SU-DHL-6 (cell line): ENCODE data around the gene SPTBN1.

Experiments used
- H2AFZ ChIP-seq: fragments of 200-600 bp; sonication (generic); 2 replicates; pipeline ENCODE4 v1.6.1; 2014; ENCODE audit warnings: low read depth, mild to moderate bottlenecking, moderate library complexity, mixed read lengths, antibody characterized with exemption, low read length; ENCODE audit not compliant: severe bottlenecking
- H3F3A ChIP-seq: fragments of 200-600 bp; shearing (Covaris generic); 2 replicates; pipeline ENCODE4 v1.6.0; 2016; ENCODE audit warnings: antibody characterized with exemption, mild to moderate bottlenecking; ENCODE audit not compliant: insufficient read depth
- H3K27ac ChIP-seq: fragments of 200-600 bp; sonication (generic); 2 replicates; pipeline ENCODE4 v1.5.1; 2016; ENCODE audit warnings: low read depth, mild to moderate bottlenecking, low read length, moderate library complexity, mixed read lengths
- H3K27me3 ChIP-seq: fragments of 200-600 bp; sonication (generic), shearing (Covaris generic); 2 replicates; pipeline ENCODE4 v1.6.0; 2014; ENCODE audit warnings: mild to moderate bottlenecking, low read length
- H3K36me3 ChIP-seq: fragments of 200-600 bp; sonication (generic); 2 replicates; pipeline ENCODE4 v1.6.1; 2014; ENCODE audit warnings: mild to moderate bottlenecking, low read length, mixed read lengths
- H3K4me2 ChIP-seq: fragments of 300-600, 200-600 bp; shearing (Covaris generic), sonication (generic); 2 replicates; pipeline ENCODE4 v1.6.0; 2014; ENCODE audit warnings: low read length, low read depth, mild to moderate bottlenecking; ENCODE audit not compliant: poor library complexity, severe bottlenecking
- H3K4me3 ChIP-seq: fragments of 200-600 bp; sonication (generic); 2 replicates; pipeline ENCODE4 v1.5.1; 2014; ENCODE audit warnings: antibody characterized with exemption, low read length, mild to moderate bottlenecking, mixed read lengths; ENCODE audit not compliant: insufficient read depth, poor library complexity, severe bottlenecking
- H3K79me2 ChIP-seq: fragments of 200-600 bp; sonication (generic); 2 replicates; pipeline ENCODE4 v1.6.1; 2014; ENCODE audit warnings: mild to moderate bottlenecking, low read length, moderate library complexity; ENCODE audit not compliant: insufficient read depth
- H3K9ac ChIP-seq: fragments of 200-600 bp; sonication (generic); 2 replicates; pipeline ENCODE4 v1.7.0; 2014; ENCODE audit warnings: mild to moderate bottlenecking, low read length
- H3K9me2 ChIP-seq: fragments of 200-600 bp; sonication (generic); replicated peaks from 2 replicates; pipeline ENCODE4 v1.6.1; 2014; ENCODE audit warnings: low read length; ENCODE audit not compliant: insufficient read depth
- H3K9me3 ChIP-seq: fragments of 200-600 bp; sonication (generic); 2 replicates; pipeline ENCODE4 v1.6.1; 2014; ENCODE audit warnings: low read length, mixed read lengths; ENCODE audit not compliant: insufficient read depth
- H4K20me1 ChIP-seq: fragments of 200-600 bp; sonication (generic); 2 replicates; pipeline ENCODE4 v1.6.1; 2014; ENCODE audit warnings: low read depth, mild to moderate bottlenecking, antibody characterized with exemption, low read length, moderate library complexity, mixed read lengths
- EZH2phosphoT487 ChIP-seq: fragments of 200-600 bp; sonication (generic), shearing (Covaris generic); conservative IDR thresholded peaks from 2 replicates; pipeline ENCODE4 v1.6.1; 2018; ENCODE audit warnings: mild to moderate bottlenecking, antibody characterized with exemption, low read length, moderate library complexity, mixed read lengths
- TF ChIP-seq, protein P1 (sequence below): fragments of 200-600 bp; sonication (generic); IDR thresholded peaks from one replicate; pipeline ENCODE4 v1.5.1; 2017; ENCODE audit warnings: antibody characterized with exemption, mild to moderate bottlenecking, low read length, moderate library complexity; ENCODE audit not compliant: insufficient read depth, poor library complexity, severe bottlenecking

The SPTBN1 gene

DNA sequence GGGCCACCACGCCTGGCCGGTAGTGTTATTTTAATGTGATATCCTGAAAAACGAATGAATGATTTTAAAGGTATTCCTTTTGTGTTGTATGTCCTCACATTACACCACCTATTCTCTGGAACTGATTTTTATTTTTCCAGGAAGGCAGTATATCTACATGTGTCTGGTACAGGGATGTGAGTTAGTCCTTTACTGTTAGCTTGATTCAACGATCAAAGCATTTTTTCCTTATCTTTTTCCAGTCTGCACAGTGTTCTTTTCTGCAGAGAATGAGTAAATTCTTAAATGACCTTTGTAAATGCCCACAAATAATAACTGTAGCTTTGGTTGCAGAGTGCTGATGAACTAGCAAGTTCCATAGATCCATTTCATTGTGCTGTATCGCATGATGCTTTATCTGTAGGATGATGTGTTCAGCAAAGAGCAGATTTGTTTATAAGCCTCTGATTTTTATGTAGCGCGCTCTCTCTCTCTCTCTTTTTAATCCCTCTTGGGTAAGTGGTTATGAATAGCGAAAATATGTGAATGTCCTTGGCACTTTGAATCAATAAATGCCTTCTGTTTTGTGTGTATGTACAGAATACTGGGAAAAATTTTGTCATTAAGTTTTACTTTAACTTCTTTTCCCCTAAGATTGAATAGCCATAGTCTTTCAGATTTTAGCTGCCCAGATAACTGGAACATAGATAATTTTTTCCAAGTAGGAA lies 184.9 kb downstream of the SPTBN1 start:
- Histone ChIP-seq H3K27me3 (no peaks in the 10 kb centered on the region), H3K4me2 (no peak overlapping the region), H3K9me3 (no peaks in the 10 kb centered on the region), H3K27ac (no peak overlapping the region), H4K20me1 (no peaks in the 10 kb centered on the region), H3F3A (no peaks in the 10 kb centered on the region), H3K36me3 (no peaks in the 10 kb centered on the region), H3K9me2 (no peaks in the 10 kb centered on the region), H2AFZ (no peak overlapping the region), H3K79me2 (no peaks in the 10 kb centered on the region), H3K4me3 (no peak overlapping the region), H3K9ac (no peak overlapping the region)
- TF ChIP-seq EZH2phosphoT487: no peak
- TF ChIP-seq, protein P1, sequence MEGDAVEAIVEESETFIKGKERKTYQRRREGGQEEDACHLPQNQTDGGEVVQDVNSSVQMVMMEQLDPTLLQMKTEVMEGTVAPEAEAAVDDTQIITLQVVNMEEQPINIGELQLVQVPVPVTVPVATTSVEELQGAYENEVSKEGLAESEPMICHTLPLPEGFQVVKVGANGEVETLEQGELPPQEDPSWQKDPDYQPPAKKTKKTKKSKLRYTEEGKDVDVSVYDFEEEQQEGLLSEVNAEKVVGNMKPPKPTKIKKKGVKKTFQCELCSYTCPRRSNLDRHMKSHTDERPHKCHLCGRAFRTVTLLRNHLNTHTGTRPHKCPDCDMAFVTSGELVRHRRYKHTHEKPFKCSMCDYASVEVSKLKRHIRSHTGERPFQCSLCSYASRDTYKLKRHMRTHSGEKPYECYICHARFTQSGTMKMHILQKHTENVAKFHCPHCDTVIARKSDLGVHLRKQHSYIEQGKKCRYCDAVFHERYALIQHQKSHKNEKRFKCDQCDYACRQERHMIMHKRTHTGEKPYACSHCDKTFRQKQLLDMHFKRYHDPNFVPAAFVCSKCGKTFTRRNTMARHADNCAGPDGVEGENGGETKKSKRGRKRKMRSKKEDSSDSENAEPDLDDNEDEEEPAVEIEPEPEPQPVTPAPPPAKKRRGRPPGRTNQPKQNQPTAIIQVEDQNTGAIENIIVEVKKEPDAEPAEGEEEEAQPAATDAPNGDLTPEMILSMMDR: no peak

DNA sequence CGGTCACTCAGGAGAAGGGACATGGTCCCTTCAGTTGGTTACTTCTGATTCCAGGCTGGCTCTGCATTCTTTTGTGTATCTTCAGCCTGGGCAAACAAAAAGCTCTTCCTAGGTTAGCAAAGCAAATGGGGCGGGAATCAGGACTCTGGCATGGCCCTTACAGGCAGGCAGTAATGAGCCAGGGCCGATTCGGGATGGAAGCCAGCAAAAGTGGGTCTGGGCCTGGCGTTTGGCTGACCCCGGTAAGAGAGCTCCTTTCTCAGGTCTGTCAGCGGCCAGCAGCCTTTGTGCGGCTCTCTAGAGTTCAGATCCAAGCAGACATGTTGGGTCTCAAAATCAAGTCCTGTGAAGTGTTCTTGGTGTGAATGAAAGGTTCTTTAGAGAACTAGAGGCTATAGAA lies 185.9 kb downstream of the SPTBN1 start:
- Histone ChIP-seq H3K36me3 (no peaks in the 10 kb centered on the region), H4K20me1 (no peaks in the 10 kb centered on the region), H3K9ac (no peak overlapping the region), H3F3A (no peaks in the 10 kb centered on the region), H3K79me2 (no peaks in the 10 kb centered on the region), H3K4me3 (no peak overlapping the region), H3K9me2 (no peaks in the 10 kb centered on the region), H3K9me3 (no peaks in the 10 kb centered on the region), H3K27ac (no peak overlapping the region), H2AFZ (no peak overlapping the region), H3K4me2 (no peak overlapping the region), H3K27me3 (no peaks in the 10 kb centered on the region)
- no peak for TF ChIP-seq EZH2phosphoT487
- TF ChIP-seq, protein P1: no peak

DNA sequence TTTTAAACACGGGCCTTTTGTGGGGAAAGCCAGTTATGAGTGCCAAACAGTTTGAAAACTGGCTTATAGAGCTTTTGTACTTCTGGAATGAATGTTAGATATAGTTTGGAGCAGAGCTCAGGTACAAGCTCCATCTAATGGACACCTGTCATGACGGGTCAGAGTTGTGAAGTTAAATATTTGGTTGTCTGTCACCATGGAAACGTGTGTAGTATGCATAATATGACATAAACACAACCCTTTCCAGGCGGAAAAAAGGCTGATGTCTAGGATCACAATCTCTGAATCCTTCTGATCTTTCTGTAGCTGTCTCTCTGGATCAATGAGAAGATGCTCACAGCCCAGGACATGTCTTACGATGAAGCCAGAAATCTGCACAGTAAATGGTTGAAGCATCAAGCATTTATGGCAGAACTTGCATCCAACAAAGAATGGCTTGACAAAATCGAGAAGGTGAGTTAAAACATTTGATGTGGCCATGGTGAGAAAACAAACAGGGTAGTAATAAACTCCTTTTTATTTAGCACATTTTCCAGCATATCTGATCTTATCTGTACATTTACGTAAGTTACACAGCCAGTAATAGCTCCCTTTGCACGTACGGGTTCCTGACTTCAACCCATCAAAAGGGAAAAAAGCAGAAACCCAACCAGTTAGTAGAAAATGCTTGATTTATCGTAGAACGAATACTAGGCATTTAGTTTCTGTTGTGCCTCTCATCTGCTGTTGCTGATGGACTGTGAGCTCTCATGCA lies 186.7 kb downstream of the SPTBN1 start:
- H3K27me3 ChIP-seq: no peaks in the 10 kb centered on the region

More for the DNA sequence above, 186.7 kb downstream of the SPTBN1 start:
- Histone ChIP-seq H3K4me3 (no peak overlapping the region), H3K79me2 (no peaks in the 10 kb centered on the region), H3K9ac (no peak overlapping the region), H4K20me1 (no peaks in the 10 kb centered on the region), H3K9me3 (no peaks in the 10 kb centered on the region), H3K9me2 (no peaks in the 10 kb centered on the region), H3K4me2 (no peak overlapping the region), H3K36me3 (no peaks in the 10 kb centered on the region), H2AFZ (no peak overlapping the region), H3F3A (no peaks in the 10 kb centered on the region), H3K27ac (no peak overlapping the region)
- TF ChIP-seq EZH2phosphoT487: no peak
- TF ChIP-seq, protein P1: no peak
